Stomach (tissue), 9 donors: ENCODE data around the gene FAM161B. TPM values are rescaled to one million over a fixed set of nuclear protein-coding genes. Genes with fewer than 3 reads are reported as not detected.
A peak's percentile ranks its signal among the peaks of the same experiment; 100 is the strongest.
"Not testable (repeated sequence)": the region's sequence is repeated elsewhere in the genome, so short reads cannot be mapped to it uniquely, and the experiment has no call there.

Source experiments
- DNase-seq, 2 donors: peaks; one replicate each; pipeline versions ENCODE4 v3.0.0 to v3.0.0-alpha.2; 2013 to 2019
- H3K27ac ChIP-seq, 5 donors: fragments of 200-600 bp in 4 of 5; sonication (generic) in 4 of 5; one replicate each; pipeline ENCODE4 v1.5.1; 2013 to 2019; ENCODE audit warnings: mild to moderate bottlenecking in 1 of 5, moderate library complexity in 1 of 5
- H3K27me3 ChIP-seq, 3 donors: fragments of 200-600 bp; sonication (generic); one replicate each; pipeline ENCODE4 v1.5.1; 2017 to 2019; ENCODE audit warnings: mixed run types in 1 of 3
- H3K36me3 ChIP-seq, 4 donors: fragments of 200-600 bp; sonication (generic); 1 replicate in 3 of 4; 2 replicates in 1 of 4; pipeline ENCODE4 v1.5.1; 2016 to 2019
- H3K4me1 ChIP-seq, 4 donors: fragments of 200-600 bp; sonication (generic); one replicate each; pipeline ENCODE4 v1.5.1; 2016 to 2019
- H3K4me3 ChIP-seq, 4 donors: fragments of 200-600 bp; sonication (generic) in 3 of 4; one replicate each; pipeline ENCODE4 v1.5.1; 2016 to 2019; ENCODE audit warnings: mild to moderate bottlenecking in 1 of 4
- H3K9me3 ChIP-seq, 4 donors: fragments of 200-600 bp; sonication (generic); one replicate each; pipeline ENCODE4 v1.5.1; 2016 to 2019
- CTCF ChIP-seq, 7 experiments: fragments of 450-650 bp in 4 of 7; fragments of 200-600 bp in 3 of 7; sonication (generic) in 3 of 7; IDR thresholded peaks; one replicate each; pipeline ENCODE4 v1.5.1; 2016 to 2019; ENCODE audit warnings: antibody characterized with exemption in 7 of 7, control low read depth in 2 of 7, mild to moderate bottlenecking in 1 of 7
- EP300 ChIP-seq: sonication (generic); formaldehyde crosslinking; IDR thresholded peaks from one replicate; pipeline ENCODE4 v1.6.1; 2017; ENCODE audit warnings: antibody characterized with exemption
- POLR2A ChIP-seq, 4 donors: fragments of 450-650 bp; IDR thresholded peaks; one replicate each; pipeline ENCODE4 v1.6.1; 2016; ENCODE audit warnings: antibody characterized with exemption in 4 of 4, control low read depth in 2 of 4, mild to moderate bottlenecking in 1 of 4, moderate library complexity in 1 of 4
- POLR2AphosphoS5 ChIP-seq, 3 donors: sonication (generic); formaldehyde crosslinking; IDR thresholded peaks; one replicate each; pipeline ENCODE4 v1.6.1; 2016; ENCODE audit warnings: antibody characterized with exemption in 3 of 3
- WGBS, 5 donors: extraction: QIAGEN DNeasy Blood & Tissue Kit in 3 of 5; methylation state at CpG; one replicate each; pipeline versions ENCODE4 v1.1.5 to v1.1.7; 2013 to 2018; 5-methylcytosine and 5-hydroxymethylcytosine counted together
- intact Hi-C: fragments of 100-400 bp; cut with DNase I; formaldehyde crosslinking; loops from one replicate; pipeline ENCODE4 v1.15.1; 2023; ENCODE audit warnings: low total_unique reads
- polyA plus RNA-seq, 3 donors: library from polyadenylated mRNA; stranded (reverse); fragments of 200-250 nt; gene quantifications; one replicate each; pipeline ENCODE4 v1.2.3, GENCODE V29; 2013
- total RNA-seq, 5 donors: library from RNA; depleted of rRNA; stranded (reverse); fragments of >200 nt; gene quantifications; one replicate each; pipeline versions ENCODE4 v1.1.0 to v1.2.3, GENCODE V29; 2014 to 2016
- donor health status: healthy with polysubstance abuse.
- donor health status: Bipolar disorder and iron deficiency.
- donor health status: healthy.

FAM161B gene
- total and polyA plus RNA-seq, 8 donors = 0.58 to 5.4 (median 2.1) TPM; not detected in 1

GRCh38 chr14:73997108-73997943 is 47.4 kb upstream of the FAM161B start:
- no peak overlapping the region for H3K4me3 ChIP-seq
- H3K27me3 ChIP-seq = no peaks in the 10 kb centered on the region
- WGBS, 5 donors = 46 to 75% (median 67%) methylated on average over 1 of the region's 1 CpG
- peaks cover 0 to 15% (median 9%) of the 10 kb centered on the region in 4 donors for H3K36me3 ChIP-seq
- peak overlapping the region; percentile 28 to 62 (median 48) for H3K27ac ChIP-seq
- peaks cover 0 to 29% (median 17%) of the 10 kb centered on the region in 4 donors for H3K4me1 ChIP-seq
- H3K9me3 ChIP-seq = no peaks in the 10 kb centered on the region
- TF ChIP-seq POLR2A (IDR thresholded peaks at IDR 0.05) (no peak), CTCF (IDR thresholded peaks at IDR 0.05) (no peak), EP300 (no peak), POLR2AphosphoS5 (IDR thresholded peaks at IDR 0.05) (no peak)
- DNase-seq = peak in 1 of 2 donors; percentile 21
- intact Hi-C loops = no loop called here

DNA sequence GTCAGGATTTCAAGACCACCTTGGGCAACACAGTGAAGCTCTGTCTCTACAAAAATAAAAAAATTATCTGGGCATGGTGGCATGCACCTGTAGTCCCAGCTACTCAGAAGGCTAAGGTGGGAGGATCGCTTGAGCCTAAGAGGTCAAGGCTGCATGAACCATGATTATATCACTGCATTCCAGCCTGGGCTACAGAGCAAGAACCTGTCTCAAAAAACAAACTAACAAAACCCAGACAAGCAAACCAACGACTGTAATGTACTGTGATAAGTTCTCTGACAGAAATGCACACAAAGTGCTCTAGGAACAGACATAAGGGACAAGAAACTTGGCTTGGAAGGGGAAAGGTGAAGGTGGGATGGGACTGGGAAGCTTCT is 46.8 kb upstream of the FAM161B start:
- intact Hi-C loops = no loop called here
- WGBS, 5 donors = 26 to 50% (median 34%) methylated on average over 2 of the region's 2 CpGs
- peak overlapping the region; percentile 28 to 62 (median 48) for H3K27ac ChIP-seq
- TF ChIP-seq POLR2AphosphoS5 (IDR thresholded peaks at IDR 0.05) (no peak), CTCF (IDR thresholded peaks at IDR 0.05) (no peak), EP300 (no peak), POLR2A (IDR thresholded peaks at IDR 0.05) (no peak)
- H3K27me3 ChIP-seq = no peaks in the 10 kb centered on the region
- H3K9me3 ChIP-seq = no peaks in the 10 kb centered on the region
- no peak overlapping the region for H3K4me3 ChIP-seq
- H3K4me1 ChIP-seq = peaks cover 0 to 29% (median 17%) of the 10 kb centered on the region in 4 donors
- DNase-seq = peak in 1 of 2 donors; percentile 25
- peaks cover 0 to 15% (median 9%) of the 10 kb centered on the region in 4 donors for H3K36me3 ChIP-seq

- peak; percentile 32 to 79 for DNase-seq
- TF ChIP-seq POLR2AphosphoS5 (IDR thresholded peaks at IDR 0.05) = peak in 1 of 3 donors; percentile 24
- TF ChIP-seq CTCF (IDR thresholded peaks at IDR 0.05) = no peak
- TF ChIP-seq EP300 = no peak
- TF ChIP-seq POLR2A (IDR thresholded peaks at IDR 0.05) = no peak
- Histone ChIP-seq H3K27me3 (no peaks in the 10 kb centered on the region), H3K4me3 (no peak overlapping the region), H3K9me3 (no peaks in the 10 kb centered on the region), H3K4me1 (peaks cover 0 to 29% (median 17%) of the 10 kb centered on the region in 4 donors), H3K36me3 (peaks cover 0 to 19% (median 9%) of the 10 kb centered on the region in 4 donors), H3K27ac (peak overlapping the region; percentile 28 to 62 (median 45))
- WGBS, 5 donors = 32 to 62% (median 43%) methylated on average over 8 of the region's 8 CpGs
- intact Hi-C loops = no loop called here
These were observed 46.1 kb upstream of the FAM161B start for GRCh38 chr14:73995977-73996378.

DNA sequence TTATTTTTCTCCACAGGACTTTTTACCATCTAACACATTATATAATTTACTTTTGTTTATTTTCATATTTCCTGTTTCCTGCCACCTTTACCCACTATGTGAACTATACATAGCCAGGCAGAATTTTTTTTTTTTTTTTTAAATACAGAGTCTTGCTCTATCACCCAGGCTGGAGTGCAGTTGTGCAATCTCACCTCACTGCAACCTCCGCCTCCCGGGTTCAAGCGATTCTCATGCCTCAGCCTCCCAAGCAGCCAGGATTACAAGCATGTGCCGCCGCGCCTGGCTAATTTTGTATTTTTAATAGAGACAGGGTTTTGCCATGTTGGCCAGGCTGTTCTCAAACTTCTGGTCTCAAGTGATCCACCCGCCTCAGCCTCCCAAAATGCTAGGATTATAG is 45.0 kb upstream of the FAM161B start:
- H3K4me3 ChIP-seq, H3K9me3 ChIP-seq, H3K27me3 ChIP-seq, intact Hi-C loops, DNase-seq: not testable (repeated sequence)
- WGBS, 5 donors = 70 to 84% (median 79%) methylated on average over 7 of the region's 7 CpGs
- peaks cover 0 to 29% (median 17%) of the 10 kb centered on the region in 4 donors for H3K4me1 ChIP-seq
- H3K36me3 ChIP-seq = peaks cover 0 to 19% (median 9%) of the 10 kb centered on the region in 4 donors
- H3K27ac ChIP-seq = peak overlapping the region in 1 of 5 donors; percentile 28

GRCh38 chr14:73991092-73991491 is 41.2 kb upstream of the FAM161B start:
- Histone ChIP-seq H3K4me3 (no peak overlapping the region), H3K9me3 (no peaks in the 10 kb centered on the region), H3K27me3 (no peaks in the 10 kb centered on the region), H3K36me3 (peaks cover 8 to 29% (median 22%) of the 10 kb centered on the region in 4 donors), H3K4me1 (peaks cover 0 to under 1% (median 0%) of the 10 kb centered on the region in 4 donors), H3K27ac (no peak overlapping the region)
- 44 to 64% (median 53%) methylated on average over 4 of the region's 4 CpGs for WGBS, 5 donors
- intact Hi-C loops = no loop called here
- peak in 1 of 2 donors; percentile 40 for DNase-seq
- TF ChIP-seq POLR2AphosphoS5 (IDR thresholded peaks at IDR 0.05) = no peak
- no peak for TF ChIP-seq EP300
- TF ChIP-seq CTCF (IDR thresholded peaks at IDR 0.05) = no peak
- no peak for TF ChIP-seq POLR2A (IDR thresholded peaks at IDR 0.05)

- H3K4me3 ChIP-seq, DNase-seq, H3K9me3 ChIP-seq, H3K4me1 ChIP-seq, H3K27ac ChIP-seq, intact Hi-C loops, H3K27me3 ChIP-seq: not testable (repeated sequence)
- peaks cover 8 to 47% (median 40%) of the 10 kb centered on the region in 4 donors for H3K36me3 ChIP-seq
- WGBS, 5 donors = 41 to 80% (median 60%) methylated on average over 5 to 7 of the region's 7 CpGs
These were observed 38.8 kb upstream of the FAM161B start for GRCh38 chr14:73988656-73989055.
